Activated CD4-positive, alpha-beta T cell treated with anti-CD3 and anti-CD28 coated beads, Interleukin-2, amount 10 ng/mL, durations not matched to agents 7 days and 5 days (primary cell): ENCODE data around the gene IMPACT. TPM values are rescaled to one million over a fixed set of nuclear protein-coding genes. Genes with fewer than 3 reads are reported as not detected.

ENCODE experiments used
- CTCF ChIA-PET: fragments of 350-600 bp; sonication (Branson Sonifier 250); formaldehyde crosslinking; loops from one replicate; lab custom pipeline; 2021; ENCODE audit warnings: antibody characterized with exemption; lab: Charles Lee
- POLR2A ChIA-PET: fragments of 350-600 bp; sonication (Branson Sonifier 250); formaldehyde crosslinking; loops from one replicate; lab custom pipeline; 2021; ENCODE audit warnings: antibody characterized with exemption; lab: Charles Lee
- DNase-seq: peaks from one replicate; pipeline ENCODE4 v3.0.0-alpha.2; 2020
- H3K27ac Mint-ChIP-seq: one replicate; pipeline ENCODE4 v1.8.0; 2021; ENCODE audit warnings: mild to moderate bottlenecking, moderate library complexity, mixed read lengths
- H3K27me3 Mint-ChIP-seq: one replicate; pipeline ENCODE4 v1.8.0; 2021; ENCODE audit warnings: mixed read lengths
- H3K36me3 Mint-ChIP-seq: one replicate; pipeline ENCODE4 v1.8.0; 2021; ENCODE audit warnings: low read depth, mixed read lengths
- H3K4me1 Mint-ChIP-seq: one replicate; pipeline ENCODE4 v1.8.0; 2021; ENCODE audit warnings: mixed read lengths
- H3K4me3 Mint-ChIP-seq: one replicate; pipeline ENCODE4 v1.8.0; 2021; ENCODE audit warnings: mild to moderate bottlenecking, moderate library complexity, mixed read lengths
- H3K9me3 Mint-ChIP-seq: one replicate; pipeline ENCODE4 v1.8.0; 2021; ENCODE audit warnings: mixed read lengths
- total RNA-seq, 2 experiments: library from RNA; stranded (reverse); gene quantifications; one replicate each; pipeline ENCODE4 v1.2.3, GENCODE V29; 2021

Gene IMPACT, protein sequence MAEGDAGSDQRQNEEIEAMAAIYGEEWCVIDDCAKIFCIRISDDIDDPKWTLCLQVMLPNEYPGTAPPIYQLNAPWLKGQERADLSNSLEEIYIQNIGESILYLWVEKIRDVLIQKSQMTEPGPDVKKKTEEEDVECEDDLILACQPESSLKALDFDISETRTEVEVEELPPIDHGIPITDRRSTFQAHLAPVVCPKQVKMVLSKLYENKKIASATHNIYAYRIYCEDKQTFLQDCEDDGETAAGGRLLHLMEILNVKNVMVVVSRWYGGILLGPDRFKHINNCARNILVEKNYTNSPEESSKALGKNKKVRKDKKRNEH
- 1 to 10 TPM; 9.3 TPM for total RNA-seq

DNA sequence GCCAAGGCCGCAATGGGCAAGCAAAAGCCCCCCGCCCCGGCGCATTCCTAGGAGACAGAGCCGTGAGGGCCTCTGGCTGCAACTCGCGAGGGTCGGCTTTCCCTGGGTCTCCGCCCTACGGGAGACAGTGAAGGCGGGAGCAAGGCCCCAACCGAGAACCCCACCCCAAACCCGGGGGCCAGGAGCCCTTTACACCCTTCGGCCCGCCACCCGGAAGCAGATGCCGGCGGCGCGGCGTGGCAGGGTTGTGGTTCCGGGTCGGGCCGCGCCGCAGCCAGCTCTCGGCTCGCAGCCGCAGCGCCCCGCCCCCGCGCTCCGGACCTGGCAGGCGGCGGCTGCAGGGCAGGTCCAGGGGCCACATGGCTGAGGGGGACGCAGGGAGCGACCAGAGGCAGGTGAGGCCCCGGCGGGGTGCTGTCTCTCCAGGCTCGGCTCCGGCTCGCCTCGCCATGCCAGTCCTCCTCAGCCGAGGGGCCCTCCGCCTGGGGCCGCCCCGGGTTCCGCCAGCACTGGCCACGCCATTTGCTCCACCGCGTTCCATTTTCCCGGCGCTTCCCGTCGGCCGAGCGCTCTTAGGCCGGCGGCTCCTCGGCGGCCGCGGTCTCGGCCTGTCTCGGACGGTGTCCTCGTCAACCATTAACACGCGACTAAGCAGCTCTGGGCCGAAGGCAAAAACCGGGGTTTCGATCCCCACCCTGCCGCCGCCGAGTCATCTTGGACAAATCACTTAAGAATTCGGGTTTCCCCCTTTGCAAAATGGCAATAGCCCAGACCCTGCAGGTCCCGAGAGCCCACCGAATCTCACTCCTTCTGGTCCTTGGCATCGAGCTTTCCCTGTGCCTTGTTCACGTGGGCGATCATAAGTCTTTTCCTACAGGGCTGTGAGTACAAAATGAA is at the start of gene IMPACT:
IMPACT (plus strand) TSS at position 273 of the 897 bp plus-strand sequence; CDS start at position 360, 87 bp downstream.
- H3K4me1 Mint-ChIP-seq: peaks cover 21% of the 10 kb centered on the region
- peaks cover 18% of the 10 kb centered on the region for H3K9me3 Mint-ChIP-seq
- peak within 1 kb of the TSS; percentile 83 for H3K4me3 Mint-ChIP-seq
- DNase-seq: peak; percentile 72
- peaks cover 24% of the 10 kb centered on the region for H3K36me3 Mint-ChIP-seq
- H3K27ac Mint-ChIP-seq: peak within 1 kb of the TSS; percentile 90
- POLR2A ChIA-PET: no interaction called here
- H3K27me3 Mint-ChIP-seq: peaks cover 21% of the 10 kb centered on the region
- CTCF ChIA-PET: no interaction called here

DNA sequence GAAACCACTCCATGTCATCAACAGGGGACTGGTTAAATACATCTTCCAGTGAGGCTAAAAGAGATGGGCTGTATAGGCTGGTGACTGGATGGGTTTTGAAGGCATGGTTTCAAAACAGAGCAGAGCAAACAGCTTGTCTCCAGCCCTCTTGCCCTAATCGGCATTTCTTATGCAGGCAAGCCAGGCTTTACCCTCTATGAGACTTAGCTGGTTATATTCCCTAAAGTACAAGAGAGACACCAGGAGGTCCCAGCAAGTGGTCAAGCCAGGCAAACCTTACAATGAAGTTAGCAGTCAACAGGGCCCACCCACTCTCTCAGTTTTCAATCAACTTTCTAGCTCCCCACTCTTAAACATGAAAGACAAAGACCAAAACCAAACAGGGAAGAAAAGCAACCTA is 47.9 kb upstream of the IMPACT start:
- Mint-ChIP-seq H3K4me1 (peaks cover 6% of the 10 kb centered on the region), H3K4me3 (no peak overlapping the region), H3K27ac (no peak overlapping the region), H3K27me3 (no peaks in the 10 kb centered on the region), H3K9me3 (no peaks in the 10 kb centered on the region), H3K36me3 (no peaks in the 10 kb centered on the region)
- POLR2A ChIA-PET: no interaction called here
- CTCF ChIA-PET: no interaction called here
- DNase-seq: no peak

DNA sequence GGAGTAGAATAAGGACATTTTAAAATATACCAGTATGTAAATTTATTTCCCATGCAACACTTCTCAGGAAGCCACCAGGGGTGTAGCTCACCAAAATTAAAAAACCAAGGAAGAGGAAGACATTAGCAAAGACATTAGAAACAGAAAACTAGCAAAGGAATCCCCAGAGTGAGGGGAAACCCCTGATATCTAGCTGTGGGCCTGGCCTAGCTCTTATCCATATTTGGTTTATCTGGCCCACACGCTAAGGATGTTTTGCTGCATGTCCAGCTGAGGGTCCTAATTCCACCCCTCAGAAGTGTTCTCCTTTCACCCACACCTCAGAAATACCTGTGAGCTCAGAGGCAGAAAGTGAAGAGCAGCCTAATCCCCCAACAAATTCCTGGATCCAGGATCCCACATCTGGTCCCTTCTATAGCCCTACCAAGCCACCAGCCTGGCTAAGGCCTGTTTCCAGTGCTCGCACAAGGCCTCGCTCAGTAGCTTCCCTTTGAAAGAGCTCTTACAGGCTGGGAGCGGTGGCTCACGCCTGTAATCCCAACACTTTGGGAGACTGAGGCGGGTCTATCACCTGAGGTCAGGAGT is 46.2 kb upstream of the IMPACT start:
- Mint-ChIP-seq H3K36me3 (no peaks in the 10 kb centered on the region), H3K27ac (no peak overlapping the region), H3K9me3 (no peaks in the 10 kb centered on the region), H3K4me3 (no peak overlapping the region), H3K4me1 (peaks cover 6% of the 10 kb centered on the region), H3K27me3 (no peaks in the 10 kb centered on the region)
- no peak for DNase-seq
- ChIA-PET POLR2A (no interaction called here), CTCF (interaction anchor here (0.5 to 1.3 kb wide), 4 partner anchors 29 to 930 kb away, joined by 3 to 6 read pairs (median 3); no protein-coding TSS in a partner anchor)

DNA sequence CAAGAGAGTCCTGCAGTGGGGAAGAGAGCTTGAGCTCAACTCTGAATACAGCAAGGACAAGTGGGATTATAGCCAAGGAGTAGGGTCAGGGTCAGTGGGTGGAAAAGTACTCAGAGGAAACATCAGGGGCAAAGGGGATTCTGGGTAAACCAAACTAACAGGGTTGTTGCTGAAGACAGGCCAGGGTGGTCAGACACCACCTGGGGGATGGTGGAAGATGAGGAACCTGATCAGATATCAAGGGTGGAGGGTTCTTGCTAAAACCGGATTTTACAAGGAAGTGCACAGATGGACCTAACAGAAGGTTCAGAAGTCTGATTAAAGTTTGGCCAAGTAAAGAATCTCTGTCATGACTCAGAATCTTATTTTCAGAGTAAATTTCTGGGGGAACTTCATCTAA is 45.3 kb upstream of the IMPACT start:
- POLR2A ChIA-PET: no interaction called here
- H3K27ac Mint-ChIP-seq: no peak overlapping the region
- no peaks in the 10 kb centered on the region for H3K36me3 Mint-ChIP-seq
- CTCF ChIA-PET: interaction anchor here (0.8 to 1.3 kb wide), 3 partner anchors 15 to 82 kb away, joined by 3 read pairs; no protein-coding TSS in a partner anchor
- H3K4me1 Mint-ChIP-seq: peaks cover 6% of the 10 kb centered on the region
- H3K27me3 Mint-ChIP-seq: no peaks in the 10 kb centered on the region
- no peaks in the 10 kb centered on the region for H3K9me3 Mint-ChIP-seq
- H3K4me3 Mint-ChIP-seq: no peak overlapping the region
- no peak for DNase-seq

DNA sequence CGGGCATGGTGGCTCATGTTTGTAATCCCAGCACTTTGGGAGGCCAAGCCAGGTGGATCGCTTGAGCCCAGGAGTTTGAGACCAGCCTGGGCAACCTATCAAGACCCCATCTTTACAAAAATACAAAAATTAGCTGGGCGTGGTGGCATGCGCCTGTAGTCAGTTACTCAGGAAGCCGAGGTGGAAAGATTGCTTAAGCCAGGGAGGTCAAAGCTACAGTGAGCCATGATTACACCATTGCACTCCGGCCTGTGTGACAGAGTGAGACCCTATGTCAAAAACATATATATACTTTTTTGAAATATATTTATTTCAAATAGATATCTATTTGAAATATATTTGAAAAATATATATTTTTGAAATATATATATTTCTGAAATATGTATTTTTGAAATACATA is 39.8 kb upstream of the IMPACT start:
- no peak for DNase-seq
- Mint-ChIP-seq H3K36me3 (no peaks in the 10 kb centered on the region), H3K4me1 (no peaks in the 10 kb centered on the region), H3K27ac (no peak overlapping the region), H3K4me3 (no peak overlapping the region), H3K27me3 (no peaks in the 10 kb centered on the region), H3K9me3 (no peaks in the 10 kb centered on the region)
- POLR2A ChIA-PET: no interaction called here
- CTCF ChIA-PET: interaction anchor here (1.2 kb wide), 1 partner anchor 12 kb away, joined by 3 read pairs; no protein-coding TSS in a partner anchor

DNA sequence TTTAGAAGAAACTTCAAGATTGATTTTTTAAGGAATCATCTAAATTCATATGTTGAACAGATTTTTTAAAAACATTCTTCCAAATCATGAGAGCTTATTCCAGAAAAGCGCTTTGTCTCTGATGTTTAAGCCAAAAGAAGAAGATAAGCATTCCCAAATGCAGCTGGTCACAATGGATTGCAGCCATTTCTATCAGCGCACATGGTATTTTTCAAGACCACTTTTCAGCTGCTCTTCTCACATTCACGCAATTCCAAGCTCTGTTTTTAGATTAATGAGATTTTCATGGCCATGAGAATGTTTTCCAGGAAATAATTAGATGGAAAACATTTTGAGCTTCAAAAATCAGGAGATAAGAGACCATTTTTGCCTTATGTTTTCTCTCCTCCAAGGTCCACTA is 37.5 kb upstream of the IMPACT start:
- CTCF ChIA-PET: interaction anchor here (1.2 kb wide), 1 partner anchor 99 kb away, joined by 3 read pairs; no protein-coding TSS in a partner anchor
- POLR2A ChIA-PET: no interaction called here

DNA sequence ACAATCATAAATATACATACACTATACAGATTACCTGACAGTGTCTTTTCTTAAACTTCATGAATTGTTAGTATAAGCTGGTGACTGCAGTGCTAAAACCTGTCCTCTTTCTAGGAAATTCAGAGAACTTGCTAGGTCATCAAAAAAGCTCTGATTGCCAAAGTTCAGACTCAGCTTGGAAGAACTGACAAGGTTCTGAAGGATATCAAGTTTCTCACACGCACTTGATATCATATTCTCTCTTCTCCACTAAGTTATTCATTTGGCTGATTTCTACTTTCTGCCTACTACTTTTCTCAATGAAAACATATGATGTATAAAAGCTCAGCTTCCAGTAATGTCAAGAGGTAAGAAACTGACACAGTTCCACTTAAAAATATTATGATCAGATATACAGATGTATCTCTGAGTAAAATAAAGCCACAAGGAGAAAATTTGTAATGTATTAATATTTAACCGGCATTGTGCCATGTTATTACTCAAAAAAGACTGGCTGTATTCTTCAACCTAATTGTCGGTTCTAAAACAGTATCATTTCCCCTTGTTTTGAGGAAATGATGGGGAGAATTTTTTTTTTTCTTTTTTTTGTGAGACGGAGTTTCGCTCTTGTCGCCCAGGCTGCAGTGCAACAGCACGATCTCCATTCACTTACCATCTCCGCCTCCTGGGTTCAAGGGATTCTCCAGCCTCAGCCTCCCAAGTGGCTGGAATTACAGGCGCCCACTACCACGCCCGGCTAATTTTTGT is 31.2 kb upstream of the IMPACT start:
- H3K4me1 Mint-ChIP-seq: peaks cover 15% of the 10 kb centered on the region
- no peaks in the 10 kb centered on the region for H3K36me3 Mint-ChIP-seq
- POLR2A ChIA-PET: interaction anchor here (0.7 kb wide), 1 partner anchor 292 kb away, joined by 5 read pairs; no protein-coding TSS in a partner anchor
- no peaks in the 10 kb centered on the region for H3K9me3 Mint-ChIP-seq
- H3K4me3 Mint-ChIP-seq: no peak overlapping the region
- H3K27me3 Mint-ChIP-seq: peaks cover 23% of the 10 kb centered on the region
- CTCF ChIA-PET: no interaction called here
- no peak overlapping the region for H3K27ac Mint-ChIP-seq
- DNase-seq: no peak

More for the DNA sequence above, 37.5 kb upstream of the IMPACT start:
- H3K9me3 Mint-ChIP-seq: no peaks in the 10 kb centered on the region
- H3K27me3 Mint-ChIP-seq: no peaks in the 10 kb centered on the region
- H3K27ac Mint-ChIP-seq: no peak overlapping the region
- DNase-seq: no peak
- no peak overlapping the region for H3K4me3 Mint-ChIP-seq
- no peaks in the 10 kb centered on the region for H3K4me1 Mint-ChIP-seq
- H3K36me3 Mint-ChIP-seq: no peaks in the 10 kb centered on the region

DNA sequence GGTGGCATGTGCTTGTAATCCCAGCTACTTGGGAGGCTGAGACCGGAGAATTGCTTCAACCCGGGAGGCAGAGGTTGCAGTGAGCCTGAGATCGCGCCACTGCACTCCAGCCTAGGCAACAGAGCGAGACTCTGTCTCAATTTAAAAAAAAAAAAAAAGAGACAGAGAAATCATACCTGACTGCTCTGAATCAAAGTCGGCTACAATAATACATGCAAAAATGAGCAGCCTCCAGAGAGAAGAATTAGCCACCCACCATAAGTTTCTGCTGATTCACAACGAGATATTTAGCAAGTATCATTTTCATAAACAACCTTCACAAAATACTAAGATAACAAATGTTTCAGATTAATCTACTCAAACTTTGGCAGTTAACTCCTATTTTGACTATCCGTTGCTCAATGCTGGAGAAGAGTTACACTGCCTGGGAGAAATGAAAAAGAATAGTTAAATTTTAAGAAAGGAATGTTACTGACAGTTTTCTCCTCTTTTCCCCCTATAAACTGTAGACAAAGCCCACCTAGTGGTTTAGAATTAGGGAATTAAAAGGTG is 30.3 kb upstream of the IMPACT start:
- ChIA-PET POLR2A (interaction anchor here (0.7 kb wide), 1 partner anchor 291 kb away, joined by 5 read pairs; no protein-coding TSS in a partner anchor), CTCF (no interaction called here)
- Mint-ChIP-seq H3K4me1 (peaks cover 15% of the 10 kb centered on the region), H3K27me3 (peaks cover 23% of the 10 kb centered on the region), H3K27ac (no peak overlapping the region), H3K36me3 (no peaks in the 10 kb centered on the region), H3K4me3 (no peak overlapping the region), H3K9me3 (no peaks in the 10 kb centered on the region)
- no peak for DNase-seq

DNA sequence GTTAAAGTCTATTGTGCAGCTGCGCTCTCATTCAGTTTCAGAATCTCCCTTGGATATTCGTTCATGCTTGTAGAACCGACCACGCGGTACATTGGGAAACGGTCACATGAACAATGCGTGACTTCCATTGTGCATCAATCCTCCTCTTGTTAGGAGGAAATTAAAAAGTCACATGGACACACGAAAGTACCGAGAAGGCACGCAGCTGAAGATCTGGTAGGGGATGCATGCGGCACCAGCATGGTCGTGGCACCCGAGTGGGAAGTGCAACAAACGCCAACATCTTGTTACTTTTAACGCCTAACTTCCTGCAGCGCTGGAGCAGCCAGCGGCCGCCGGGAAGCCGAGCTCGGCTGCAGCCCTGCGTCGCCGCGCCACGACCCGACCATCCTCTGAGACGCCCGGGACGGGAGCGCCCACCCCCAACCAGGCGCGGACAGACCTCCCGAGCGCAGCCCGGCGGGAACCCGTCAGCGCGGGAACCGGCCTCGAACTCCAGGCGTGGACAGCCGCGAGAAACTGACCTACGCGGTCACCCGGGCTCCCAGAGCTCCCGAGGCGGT is 29.3 kb upstream of the IMPACT start:
- H3K27ac Mint-ChIP-seq: no peak overlapping the region
- peaks cover 15% of the 10 kb centered on the region for H3K4me1 Mint-ChIP-seq
- H3K9me3 Mint-ChIP-seq: no peaks in the 10 kb centered on the region
- ChIA-PET POLR2A (no interaction called here), CTCF (interaction anchor here (0.7 to 1.2 kb wide), 4 partner anchors 9 to 92 kb away, joined by 3 read pairs; no protein-coding TSS in a partner anchor)
- H3K27me3 Mint-ChIP-seq: peaks cover 23% of the 10 kb centered on the region
- no peaks in the 10 kb centered on the region for H3K36me3 Mint-ChIP-seq
- DNase-seq: peak; percentile 13
- H3K4me3 Mint-ChIP-seq: peak overlapping the region; percentile 85

DNA sequence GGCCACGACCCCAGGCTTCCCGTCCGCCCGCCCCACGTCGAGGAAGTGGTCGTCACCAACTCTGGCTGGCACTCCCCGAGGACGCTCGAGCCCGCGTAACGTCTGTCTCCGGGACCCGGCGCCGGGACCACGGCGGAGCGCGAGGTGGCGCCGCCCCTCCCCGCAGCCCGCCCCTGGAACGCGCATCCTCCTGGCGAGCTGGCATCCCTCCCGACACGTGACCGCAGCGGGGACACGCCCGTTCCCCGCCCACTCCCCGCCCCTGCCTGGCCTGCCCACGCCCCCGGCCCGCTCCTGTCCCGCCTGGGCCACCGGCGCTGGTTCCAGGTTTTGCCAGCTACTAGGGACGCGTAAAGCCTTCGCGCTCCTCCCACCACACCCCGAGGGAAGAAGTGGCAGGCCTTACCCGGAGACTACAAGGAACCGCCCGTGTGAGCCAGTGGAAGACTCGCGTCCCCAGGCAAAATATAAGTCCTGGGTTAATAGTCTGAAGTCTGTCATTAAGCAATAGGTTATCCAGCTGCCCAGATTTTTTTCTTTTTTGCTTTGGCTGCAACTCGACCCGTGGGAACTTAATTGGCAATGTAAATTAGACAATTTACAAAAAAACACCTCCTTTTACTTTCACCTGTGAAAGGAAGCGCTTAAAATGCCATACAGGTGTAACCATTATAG is 28.6 kb upstream of the IMPACT start, which contains the start of gene OSBPL1A:
OSBPL1A (minus strand) TSS at position 131 of the 675 bp plus-strand sequence. CDS start 20,291 bp downstream, outside the sequence.
- peak within 1 kb of the TSS; percentile 85 for H3K4me3 Mint-ChIP-seq
- CTCF ChIA-PET: interaction anchor here (0.5 to 1.6 kb wide), 6 partner anchors 9 to 1362 kb away, joined by 3 read pairs; no protein-coding TSS in a partner anchor
- POLR2A ChIA-PET: no interaction called here
- peak; percentile 85 for DNase-seq
- H3K9me3 Mint-ChIP-seq: no peaks in the 10 kb centered on the region
- peak within 1 kb of the TSS; percentile 60 for H3K27ac Mint-ChIP-seq
- no peaks in the 10 kb centered on the region for H3K36me3 Mint-ChIP-seq
- peaks cover 23% of the 10 kb centered on the region for H3K27me3 Mint-ChIP-seq
- peaks cover 15% of the 10 kb centered on the region for H3K4me1 Mint-ChIP-seq

DNA sequence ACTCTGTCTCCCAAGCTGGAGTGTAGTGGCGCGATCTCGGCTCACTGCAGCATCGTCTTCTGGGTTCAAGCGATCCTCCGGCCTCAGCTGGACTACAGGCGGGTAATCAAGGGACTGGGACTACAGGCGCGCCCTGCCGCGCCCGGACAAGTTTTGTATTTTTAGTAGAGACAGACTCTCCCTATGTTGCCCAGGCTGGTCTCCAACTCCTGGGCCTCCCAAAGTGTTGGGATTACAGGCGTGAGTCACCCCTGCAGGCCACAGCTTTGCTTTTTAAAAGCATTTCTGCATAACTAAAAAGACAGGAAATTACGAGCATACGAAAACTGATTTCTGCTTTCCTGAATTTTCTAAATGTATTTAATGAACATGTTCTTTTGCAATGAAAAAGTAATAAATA is 27.9 kb upstream of the IMPACT start:
- no peak for DNase-seq
- H3K9me3 Mint-ChIP-seq: no peaks in the 10 kb centered on the region
- peak overlapping the region; percentile 85 for H3K4me3 Mint-ChIP-seq
- ChIA-PET CTCF (interaction anchor here (1.1 to 1.6 kb wide), 2 partner anchors 9 to 11 kb away, joined by 3 read pairs; no protein-coding TSS in a partner anchor), POLR2A (no interaction called here)
- H3K27me3 Mint-ChIP-seq: peaks cover 23% of the 10 kb centered on the region
- no peak overlapping the region for H3K27ac Mint-ChIP-seq
- H3K36me3 Mint-ChIP-seq: no peaks in the 10 kb centered on the region
- peaks cover 15% of the 10 kb centered on the region for H3K4me1 Mint-ChIP-seq
